HG03558 (cell line): ENCODE results near the gene ZNF497.
"Not testable (repeated sequence)": the region's sequence is repeated elsewhere in the genome, so short reads cannot be mapped to it uniquely, and the experiment has no call there.

ENCODE experiments used
- ATAC-seq: cut with Tn5 transposase; IDR thresholded peaks from one replicate; pipeline ENCODE4 v1.9.1; 2021; ENCODE audit warnings: moderate number of reproducible peaks; ENCODE audit not compliant: unreplicated experiment; ENCODE audit errors: extremely low read depth

The ZNF497 gene

GRCh38 chr19:58362272-58362994 is at the start of gene ZNF497:
TSS of gene ZNF497 (minus strand) at chr19:58362751. CDS start at chr19:58357635, 5,116 bp downstream.
- ATAC-seq, result peak; percentile 53

- no peak for ATAC-seq
Observed at GRCh38 chr19:58409010-58409790, 46.6 kb upstream of the ZNF497 start.

GRCh38 chr19:58408152-58409009 is 45.8 kb upstream of the ZNF497 start, which contains the start of gene ZNF584:
TSS of gene ZNF584 (plus strand) at chr19:58408649. CDS start at chr19:58409148, 499 bp downstream.
- ATAC-seq, result peak; percentile 71

GRCh38 chr19:58407658-58408151 is 45.2 kb upstream of the ZNF497 start:
- ATAC-seq, result no peak

GRCh38 chr19:58406818-58407657 is 44.5 kb upstream of the ZNF497 start:
- ATAC-seq, result no peak

- not testable (repeated sequence) for ATAC-seq
Observed at GRCh38 chr19:58403920-58404478, 41.4 kb upstream of the ZNF497 start.

GRCh38 chr19:58401840-58402421 is 39.4 kb upstream of the ZNF497 start:
- ATAC-seq, result no peak

GRCh38 chr19:58400916-58401839 is 38.6 kb upstream of the ZNF497 start:
- ATAC-seq, result peak; percentile 80

- no peak for ATAC-seq
Observed at GRCh38 chr19:58400316-58400915, 37.9 kb upstream of the ZNF497 start.

- no peak for ATAC-seq
Observed at GRCh38 chr19:58399903-58400302, 37.4 kb upstream of the ZNF497 start.

GRCh38 chr19:58398545-58398944 is 36.0 kb upstream of the ZNF497 start:
- no peak for ATAC-seq

GRCh38 chr19:58398087-58398486 is 35.5 kb upstream of the ZNF497 start:
- no peak for ATAC-seq

- ATAC-seq, result no peak
Observed at GRCh38 chr19:58397533-58398037, 35.0 kb upstream of the ZNF497 start.

- no peak for ATAC-seq
Observed at GRCh38 chr19:58396691-58397532, 34.4 kb upstream of the ZNF497 start.

- ATAC-seq, result no peak
Observed at GRCh38 chr19:58395979-58396627, 33.6 kb upstream of the ZNF497 start.
